ENCODE measurements around the gene LCMT1.

DNA sequence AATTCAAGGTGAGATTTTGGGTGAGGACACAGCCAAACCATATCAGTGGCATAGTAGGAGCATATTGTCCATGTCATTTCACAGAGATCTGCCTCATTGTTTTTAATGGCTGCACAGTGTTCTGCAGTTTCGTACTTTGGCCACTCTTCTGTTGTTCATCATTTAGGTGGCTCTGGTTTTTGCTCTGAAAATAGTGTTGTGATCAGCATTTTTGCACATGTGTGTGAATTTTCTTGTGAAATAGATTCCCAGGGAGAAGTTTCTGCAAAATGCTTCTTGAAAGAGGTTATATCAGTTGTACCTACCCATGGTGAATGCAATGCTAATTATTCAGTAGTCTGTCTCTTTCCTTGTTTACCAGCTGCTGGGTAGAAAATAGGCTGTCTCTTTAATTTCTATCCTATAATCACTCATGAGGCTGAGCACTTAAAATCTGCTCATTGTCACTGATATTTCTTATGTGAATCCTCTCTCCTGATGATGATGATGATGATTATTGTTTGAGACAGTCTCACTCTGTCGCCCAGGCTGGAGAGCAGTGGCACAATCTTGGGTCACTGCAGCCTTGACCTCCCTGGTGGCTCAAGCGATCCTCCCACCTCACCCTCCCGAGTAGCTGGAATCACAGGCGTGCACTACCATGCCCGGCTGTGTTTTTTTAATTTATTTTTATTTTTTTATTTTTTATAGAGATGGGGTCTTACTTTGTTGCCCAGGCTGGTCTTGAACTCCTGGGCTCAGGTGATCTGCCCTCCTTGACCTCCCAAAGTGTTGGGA is 10.5 kb downstream of the LCMT1 start:
- TF ChIP-seq EZH2 (IDR thresholded peaks at IDR 0.05; ENCODE audit: insufficient read depth, poor library complexity, severe bottlenecking), result no peak
- TF ChIP-seq EZH2phosphoT487 (IDR thresholded peaks at IDR 0.05; ENCODE audit: insufficient read depth, low read depth), result no peak

Data from GM23248 (cell line).